Kidney tubule cell (primary cell): ENCODE data around the gene CDKN1C.

Experiments used
- DNase-seq: peaks from one replicate; pipeline ENCODE4 v3.0.0-alpha.2; 2018; ENCODE audit warnings: low spot score

CDKN1C gene

DNA sequence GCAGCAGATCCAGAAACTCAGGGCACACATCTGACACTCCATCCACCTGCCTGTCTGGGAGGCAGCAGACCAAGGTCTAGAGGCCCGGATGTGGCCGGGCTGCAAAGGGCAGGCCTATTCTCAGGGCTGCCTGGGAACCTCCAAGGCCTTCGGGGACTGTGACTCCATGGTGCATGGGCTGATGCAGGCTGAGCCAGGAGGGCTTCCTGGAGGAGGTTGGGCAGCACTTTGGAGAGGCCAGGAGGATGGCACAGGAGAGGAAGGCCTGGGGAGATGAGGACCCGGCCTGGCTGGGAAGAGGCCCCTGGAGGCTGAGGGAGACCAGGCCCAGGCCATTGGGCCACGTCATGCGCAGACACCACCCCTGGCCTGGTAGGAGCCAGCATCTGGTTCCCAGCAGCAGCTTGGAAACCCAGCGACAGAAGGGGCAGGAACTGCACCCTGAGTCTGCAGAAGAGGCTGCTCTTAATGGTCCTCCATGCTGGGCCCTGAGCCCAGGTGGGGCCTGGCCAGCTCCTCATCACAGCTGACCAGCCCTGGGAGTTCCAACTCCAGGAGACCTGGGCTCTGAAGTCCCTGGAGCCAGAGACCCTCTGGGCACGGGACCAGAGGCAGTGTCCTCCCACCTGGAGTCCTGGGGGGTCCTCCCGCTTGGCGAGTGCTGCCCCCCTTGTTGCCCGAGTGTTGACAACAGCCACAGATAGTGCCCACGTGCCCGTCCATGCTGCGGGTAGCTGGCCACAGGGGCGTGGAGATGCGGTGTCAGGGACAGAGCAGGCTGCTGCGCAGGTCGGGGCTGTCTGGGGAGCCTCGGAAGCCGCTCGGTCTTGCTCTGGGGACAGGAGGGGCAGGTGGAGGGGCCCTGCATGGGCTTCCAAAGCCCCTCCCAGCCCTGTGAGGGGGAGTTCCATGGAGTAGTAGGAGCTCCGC is 38.1 kb upstream of the CDKN1C start:
- DNase-seq, result no peak

- no peak for DNase-seq
These were observed 37.1 kb upstream of the CDKN1C start for GRCh38 chr11:2922655-2923054.

GRCh38 chr11:2921742-2922493 is 36.3 kb upstream of the CDKN1C start:
- DNase-seq, result no peak

- no peak for DNase-seq
These were observed 35.7 kb upstream of the CDKN1C start for GRCh38 chr11:2921261-2921660.

DNA sequence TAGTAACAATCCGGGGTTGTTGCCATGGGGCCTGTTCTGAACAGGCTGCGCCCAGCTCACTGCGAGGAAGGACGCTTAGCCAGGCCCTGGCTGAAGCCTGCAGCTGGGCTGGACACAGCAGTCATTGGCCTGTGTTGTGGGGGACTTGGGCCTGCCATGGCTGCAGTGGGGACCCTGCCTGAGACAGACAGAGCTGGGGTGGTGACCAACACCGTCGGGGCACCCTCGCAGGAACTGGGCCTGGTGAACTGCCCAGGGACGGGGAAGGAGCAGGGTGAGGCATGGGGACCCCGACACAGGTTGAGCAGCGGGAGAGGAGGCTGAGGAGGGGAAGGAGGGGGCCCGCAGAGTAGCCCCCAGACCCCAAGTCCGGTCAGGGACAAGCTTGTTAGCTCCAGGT is 34.8 kb upstream of the CDKN1C start:
- DNase-seq, result no peak

DNA sequence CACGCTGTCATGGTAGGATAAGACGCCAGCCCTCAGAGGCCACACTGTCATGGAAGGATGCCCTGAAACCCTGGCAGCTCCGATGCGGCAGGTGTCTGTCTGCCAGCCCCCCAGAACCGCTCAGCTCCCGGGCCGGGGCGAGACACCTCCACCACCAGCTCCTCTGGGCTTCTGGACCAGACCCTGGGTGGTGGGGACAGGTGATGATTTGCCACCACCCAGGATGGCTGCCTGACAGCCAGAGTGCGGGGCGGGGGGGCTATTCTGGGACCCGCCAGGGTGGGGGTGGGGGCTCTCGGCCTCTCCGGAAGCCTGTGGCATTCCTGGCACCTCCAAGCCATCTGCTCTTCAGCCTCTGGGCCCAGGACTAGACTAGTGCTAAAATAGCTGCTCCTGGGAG is 34.3 kb upstream of the CDKN1C start:
- no peak for DNase-seq

GRCh38 chr11:2919188-2919587 is 33.6 kb upstream of the CDKN1C start:
- no peak for DNase-seq

- no peak for DNase-seq
These were observed 32.4 kb upstream of the CDKN1C start for GRCh38 chr11:2917842-2918490.

DNA sequence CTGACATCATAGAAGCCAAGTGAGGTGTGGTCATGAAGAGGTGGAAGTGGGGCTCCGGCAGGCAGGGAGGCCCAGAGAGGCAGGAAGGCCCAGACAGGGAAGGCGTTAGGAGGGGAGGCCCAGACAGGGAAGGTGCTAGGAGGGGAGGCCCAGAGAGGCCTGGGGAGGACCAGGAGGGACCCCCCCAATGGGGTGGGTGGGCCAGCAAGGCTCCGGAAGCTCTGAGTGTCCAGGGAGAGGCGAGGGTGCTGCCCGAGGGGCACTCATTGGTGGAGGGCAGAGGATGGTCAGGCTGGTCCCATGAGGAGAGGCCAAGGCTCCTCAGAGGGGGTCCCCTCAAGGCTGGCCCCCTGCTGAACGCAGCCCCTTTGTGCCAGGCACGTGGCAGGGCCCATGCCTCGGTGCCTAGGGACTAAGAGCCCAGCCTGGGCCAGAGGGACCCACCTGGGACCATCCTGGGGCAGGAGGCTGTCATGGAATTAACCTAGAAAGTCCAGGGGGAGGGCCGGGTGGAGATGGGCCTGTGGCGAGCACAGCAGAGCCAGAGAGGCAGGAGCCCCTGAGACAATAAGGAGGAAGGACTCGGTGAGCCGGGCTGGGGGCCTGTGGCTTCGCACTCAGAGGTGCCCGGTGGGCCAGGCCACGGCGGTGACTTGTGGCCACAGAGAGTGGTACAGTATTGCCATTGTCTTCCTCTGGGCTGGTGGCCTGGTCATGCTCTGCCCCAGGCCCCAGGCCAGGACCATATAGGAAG is 31.5 kb upstream of the CDKN1C start:
- DNase-seq, result no peak

DNA sequence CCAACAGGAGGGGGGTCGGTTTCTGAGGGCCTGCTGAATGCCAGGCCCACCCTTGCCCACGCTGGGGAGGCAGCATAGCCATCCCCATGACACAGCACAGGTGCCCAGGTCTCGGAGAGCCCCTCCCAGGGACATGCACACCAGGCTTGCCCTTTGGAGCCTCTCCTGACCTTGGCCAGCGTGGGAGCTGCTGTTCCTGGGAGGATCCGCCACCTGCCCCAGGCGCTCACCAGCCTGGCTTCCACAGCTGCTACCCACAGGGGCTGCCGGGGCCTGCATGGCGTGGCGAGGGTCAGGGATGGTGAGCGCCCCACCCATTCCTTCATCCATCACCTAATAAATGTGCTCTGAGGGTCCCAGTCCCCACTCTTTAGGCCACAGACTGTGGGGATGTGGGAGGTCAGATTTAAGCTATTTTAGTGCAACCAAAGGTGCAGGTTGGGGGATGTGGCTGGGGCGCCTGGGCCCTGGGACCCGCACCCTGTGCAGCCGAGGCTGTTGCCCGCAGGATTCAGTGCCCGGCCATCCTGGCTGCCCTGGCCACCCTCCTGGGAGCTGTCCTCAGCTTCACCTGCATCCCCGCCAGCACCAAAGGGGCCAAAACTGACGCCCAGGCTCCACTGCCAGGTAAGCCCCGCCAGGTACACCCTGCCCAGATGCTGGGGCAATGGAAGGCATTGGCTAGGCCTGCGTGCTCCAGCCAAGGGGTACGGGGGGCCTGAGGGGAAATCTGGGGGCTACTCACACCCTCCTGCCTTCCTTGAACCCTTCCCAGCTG is 30.7 kb upstream of the CDKN1C start:
- DNase-seq, result no peak

GRCh38 chr11:2915473-2915872 is 29.9 kb upstream of the CDKN1C start:
- DNase-seq, result no peak

- no peak for DNase-seq
These were observed 29.1 kb upstream of the CDKN1C start for GRCh38 chr11:2914455-2915195.

DNA sequence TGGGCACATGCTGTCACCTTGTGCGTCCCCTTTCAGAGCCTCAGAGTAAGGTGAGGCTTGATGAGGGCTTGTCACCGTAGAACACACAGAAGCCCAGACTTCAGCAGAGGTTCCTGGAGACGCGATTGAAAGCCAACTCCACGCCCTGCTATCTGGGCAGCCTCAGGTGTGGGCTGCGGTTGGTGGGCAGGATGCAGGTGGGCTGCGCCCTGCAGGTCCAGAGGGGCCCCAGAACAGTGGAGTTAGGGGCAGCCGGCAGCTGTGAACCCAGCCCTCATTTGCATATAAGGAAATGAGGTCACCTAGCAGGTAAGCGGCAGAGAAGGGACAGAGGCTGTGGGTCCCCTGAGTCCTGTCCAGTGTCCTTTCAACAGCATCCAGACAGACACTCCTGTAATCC is 28.2 kb upstream of the CDKN1C start:
- no peak for DNase-seq

GRCh38 chr11:2913019-2913431 is 27.4 kb upstream of the CDKN1C start:
- peak; percentile 51 for DNase-seq

DNA sequence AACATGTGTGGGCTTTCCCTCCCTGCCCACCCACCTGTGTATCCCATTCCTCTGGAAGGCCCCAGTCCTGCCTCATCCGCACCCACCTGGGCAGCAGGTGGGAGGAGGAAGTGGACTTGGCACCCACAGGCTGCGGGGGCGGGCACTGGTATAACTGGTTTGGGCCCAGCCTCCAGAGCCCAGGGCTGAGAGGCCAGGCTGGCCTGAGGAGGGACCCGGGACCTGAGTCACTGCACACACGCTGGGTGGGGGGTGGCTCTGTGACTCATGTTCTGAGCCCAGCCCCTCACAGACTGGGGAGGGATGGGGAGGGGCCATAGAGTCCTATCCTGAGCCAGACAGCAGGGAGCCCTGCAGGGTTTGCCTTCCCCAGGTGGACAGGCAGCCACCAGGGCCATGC is 26.9 kb upstream of the CDKN1C start:
- DNase-seq, result peak; percentile 94

DNA sequence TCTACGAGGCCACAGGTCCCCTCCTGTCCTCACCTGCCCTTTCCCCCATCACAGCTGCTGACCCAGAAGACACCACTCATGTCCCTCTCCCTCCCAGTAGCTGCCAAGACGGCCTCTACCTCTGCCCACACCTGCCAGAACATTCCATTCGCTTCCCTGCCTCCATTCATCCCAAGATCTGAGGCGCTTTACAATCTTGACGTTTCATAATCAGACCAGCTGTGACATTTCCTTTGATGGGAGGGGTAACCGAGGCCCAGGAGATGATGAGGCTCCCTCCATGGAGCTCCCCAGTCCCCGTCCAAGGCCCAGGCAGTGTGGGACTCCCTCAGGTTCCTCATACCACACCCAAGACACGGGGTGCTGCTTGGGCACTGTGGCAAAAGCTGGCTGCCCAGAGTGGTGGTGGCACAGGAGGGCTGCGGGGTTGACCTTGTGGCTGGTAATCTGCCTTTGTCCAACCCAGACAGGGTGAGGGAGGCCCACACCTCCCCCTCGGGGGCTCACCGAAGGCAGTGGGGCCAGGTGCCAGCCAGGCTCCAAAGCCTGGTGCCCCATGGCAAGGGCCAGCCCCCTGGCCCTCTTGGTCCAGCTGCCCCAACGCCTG is 26.3 kb upstream of the CDKN1C start:
- no peak for DNase-seq

- DNase-seq, result peak; percentile 59
These were observed 25.7 kb upstream of the CDKN1C start for GRCh38 chr11:2911088-2911784.

DNA sequence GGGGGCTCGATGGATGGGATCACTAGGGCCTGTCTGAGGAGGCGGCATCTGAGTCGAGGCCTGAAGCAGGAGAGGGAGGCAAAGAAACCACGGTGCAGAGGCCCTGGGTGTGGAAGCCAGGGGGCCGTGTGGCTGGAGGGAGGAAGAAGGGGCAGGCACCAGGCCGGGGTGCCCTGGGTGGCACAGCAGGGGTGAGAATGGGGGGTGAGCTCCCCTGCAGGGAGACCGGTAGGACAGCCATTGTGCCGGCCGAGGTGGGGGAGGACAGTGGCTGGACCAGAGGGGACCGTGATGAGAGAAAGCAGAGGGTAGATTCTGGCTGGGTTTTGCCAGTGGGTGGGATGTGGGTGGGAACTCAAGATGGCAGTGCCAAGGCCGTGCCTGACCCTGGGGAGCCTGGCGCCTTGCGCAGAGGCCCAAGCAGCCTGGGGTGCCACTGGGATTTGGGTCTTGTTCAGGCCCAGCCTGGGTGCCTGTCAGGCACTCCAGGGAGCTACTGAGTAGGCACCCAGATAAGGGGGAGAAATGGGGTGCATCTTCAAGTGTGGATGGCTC is 24.9 kb upstream of the CDKN1C start:
- DNase-seq, result no peak
